ENCODE measurements around the gene ARL5A.

DNA sequence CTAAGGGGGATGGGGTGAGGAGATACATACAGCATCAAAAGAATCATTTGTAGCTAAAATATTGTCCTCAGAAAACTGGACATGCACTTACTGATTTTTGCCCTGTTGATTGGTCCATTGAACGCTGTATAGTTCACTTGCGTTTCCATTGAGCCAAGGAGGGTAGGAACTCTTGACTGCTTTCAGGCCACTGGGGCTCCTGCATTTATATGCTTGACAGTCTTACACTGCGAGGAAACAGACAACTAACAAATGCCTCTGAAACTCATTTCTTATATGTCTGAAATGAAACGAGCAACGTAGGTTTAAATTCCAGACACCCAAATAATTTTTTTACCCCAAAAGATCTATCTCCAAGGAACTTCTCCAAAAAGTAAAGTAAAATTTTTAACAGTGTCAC is 42.1 kb downstream of the ARL5A start:
- TF ChIP-seq, protein P1, sequence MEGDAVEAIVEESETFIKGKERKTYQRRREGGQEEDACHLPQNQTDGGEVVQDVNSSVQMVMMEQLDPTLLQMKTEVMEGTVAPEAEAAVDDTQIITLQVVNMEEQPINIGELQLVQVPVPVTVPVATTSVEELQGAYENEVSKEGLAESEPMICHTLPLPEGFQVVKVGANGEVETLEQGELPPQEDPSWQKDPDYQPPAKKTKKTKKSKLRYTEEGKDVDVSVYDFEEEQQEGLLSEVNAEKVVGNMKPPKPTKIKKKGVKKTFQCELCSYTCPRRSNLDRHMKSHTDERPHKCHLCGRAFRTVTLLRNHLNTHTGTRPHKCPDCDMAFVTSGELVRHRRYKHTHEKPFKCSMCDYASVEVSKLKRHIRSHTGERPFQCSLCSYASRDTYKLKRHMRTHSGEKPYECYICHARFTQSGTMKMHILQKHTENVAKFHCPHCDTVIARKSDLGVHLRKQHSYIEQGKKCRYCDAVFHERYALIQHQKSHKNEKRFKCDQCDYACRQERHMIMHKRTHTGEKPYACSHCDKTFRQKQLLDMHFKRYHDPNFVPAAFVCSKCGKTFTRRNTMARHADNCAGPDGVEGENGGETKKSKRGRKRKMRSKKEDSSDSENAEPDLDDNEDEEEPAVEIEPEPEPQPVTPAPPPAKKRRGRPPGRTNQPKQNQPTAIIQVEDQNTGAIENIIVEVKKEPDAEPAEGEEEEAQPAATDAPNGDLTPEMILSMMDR (conservative IDR thresholded peaks at IDR 0.05; ENCODE audit: low read length) = no peak
- TF ChIP-seq EZH2phosphoT487 (IDR thresholded peaks at IDR 0.05; ENCODE audit: borderline replicate concordance, low read depth, low read length) = no peak
